Neural crest cell (in vitro differentiated cells): ENCODE results near the gene SORBS1. TPM values are rescaled to one million over a fixed set of nuclear protein-coding genes. Genes with fewer than 3 reads are reported as not detected.

ENCODE experiments used
- DNase-seq: peaks from one replicate; pipeline ENCODE4 v3.0.0; 2021; ENCODE audit warnings: low read depth, mixed read lengths, low spot score
- H3K27ac Mint-ChIP-seq: one replicate; pipeline ENCODE4 v1.8.0; 2021; ENCODE audit warnings: mild to moderate bottlenecking, mixed read lengths; ENCODE audit not compliant: unreplicated experiment
- H3K27me3 Mint-ChIP-seq: 2 replicates; pipeline ENCODE4 v1.8.0; 2021; ENCODE audit warnings: low read depth, mild to moderate bottlenecking, mixed read lengths
- H3K36me3 Mint-ChIP-seq: 2 replicates; pipeline ENCODE4 v1.8.0; 2021; ENCODE audit warnings: low read depth, mild to moderate bottlenecking, mixed read lengths
- H3K4me1 Mint-ChIP-seq: 2 replicates; pipeline ENCODE4 v1.8.0; 2021; ENCODE audit warnings: mixed read lengths
- H3K4me3 Mint-ChIP-seq: one replicate; pipeline ENCODE4 v1.8.0; 2021; ENCODE audit warnings: mild to moderate bottlenecking, mixed read lengths
- H3K9me3 Mint-ChIP-seq: 2 replicates; pipeline ENCODE4 v1.8.0; 2021; ENCODE audit warnings: mixed read lengths
- CTCF ChIP-seq: fragments of 200-600 bp; sonication (generic); conservative IDR thresholded peaks from 2 replicates; pipeline ENCODE4 v1.5.0; 2021; ENCODE audit warnings: antibody characterized with exemption, mild to moderate bottlenecking
- total RNA-seq: library from RNA; stranded (reverse); gene quantifications from 2 replicates; pipeline ENCODE4 v1.2.1, GENCODE V29; 2021

The SORBS1 gene
- total RNA-seq, 1 donor from 2014 or later = 15.3 TPM

DNA sequence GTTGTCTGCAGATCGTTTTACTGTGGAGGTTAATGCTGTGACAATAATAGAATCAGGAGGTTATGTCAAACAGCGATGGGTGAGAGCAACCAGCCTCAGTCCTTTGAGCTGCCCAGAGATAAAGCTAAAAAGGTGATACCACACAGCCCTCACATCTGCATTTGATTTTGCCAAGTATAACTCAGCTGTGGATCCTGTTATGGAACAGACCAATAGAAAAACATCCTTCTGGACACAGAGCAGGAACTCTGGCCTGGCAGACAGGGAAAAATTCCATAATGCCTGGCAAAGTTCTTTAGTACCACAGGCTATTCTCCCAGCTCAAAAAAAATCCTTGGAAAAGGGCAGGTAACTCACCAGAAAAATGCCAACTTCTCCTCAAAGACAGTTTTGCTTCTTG, 183.2 kb downstream of the SORBS1 start:
- H3K27me3 Mint-ChIP-seq = no peaks in the 10 kb centered on the region
- H3K9me3 Mint-ChIP-seq = no peaks in the 10 kb centered on the region
- TF ChIP-seq CTCF = no peak
- peaks cover 30% of the 10 kb centered on the region for H3K4me1 Mint-ChIP-seq
- DNase-seq = no peak
- no peak overlapping the region for H3K27ac Mint-ChIP-seq
- H3K36me3 Mint-ChIP-seq = peaks cover 2% of the 10 kb centered on the region
- no peak overlapping the region for H3K4me3 Mint-ChIP-seq

DNA sequence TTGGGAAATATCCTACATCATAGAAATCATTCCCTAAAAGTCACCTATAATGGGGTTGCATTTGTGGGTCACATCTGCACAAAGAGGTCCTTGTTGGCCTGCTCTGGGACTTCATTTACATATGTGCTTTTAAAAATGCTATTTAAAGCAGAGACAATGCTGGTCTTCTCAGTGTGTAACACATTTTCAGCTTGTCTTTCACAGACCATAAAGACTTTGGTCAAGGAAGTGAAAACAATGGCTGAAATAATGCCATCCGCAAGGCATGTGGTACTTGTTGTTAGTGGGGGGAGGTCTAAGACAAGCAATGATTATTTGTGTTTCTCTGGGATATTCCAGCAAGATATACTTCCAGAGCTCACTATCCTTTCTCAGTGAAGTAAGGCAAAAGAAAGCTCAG, 185.8 kb downstream of the SORBS1 start:
- peaks cover 32% of the 10 kb centered on the region for H3K4me1 Mint-ChIP-seq

GRCh38 chr10:95374597-95375209, 186.5 kb downstream of the SORBS1 start:
- no peak overlapping the region for H3K4me3 Mint-ChIP-seq
- TF ChIP-seq CTCF = peak; percentile 93
- no peaks in the 10 kb centered on the region for H3K27me3 Mint-ChIP-seq
- no peak overlapping the region for H3K27ac Mint-ChIP-seq
- H3K9me3 Mint-ChIP-seq = no peaks in the 10 kb centered on the region
- H3K4me1 Mint-ChIP-seq = peaks cover 32% of the 10 kb centered on the region
- peak; percentile 89 for DNase-seq
- H3K36me3 Mint-ChIP-seq = peaks cover 2% of the 10 kb centered on the region

More for the DNA sequence above, 185.8 kb downstream of the SORBS1 start:
- H3K9me3 Mint-ChIP-seq = no peaks in the 10 kb centered on the region
- H3K36me3 Mint-ChIP-seq = peaks cover 2% of the 10 kb centered on the region
- H3K27ac Mint-ChIP-seq = no peak overlapping the region
- DNase-seq = no peak
- TF ChIP-seq CTCF = no peak
- no peak overlapping the region for H3K4me3 Mint-ChIP-seq
- H3K27me3 Mint-ChIP-seq = no peaks in the 10 kb centered on the region

DNA sequence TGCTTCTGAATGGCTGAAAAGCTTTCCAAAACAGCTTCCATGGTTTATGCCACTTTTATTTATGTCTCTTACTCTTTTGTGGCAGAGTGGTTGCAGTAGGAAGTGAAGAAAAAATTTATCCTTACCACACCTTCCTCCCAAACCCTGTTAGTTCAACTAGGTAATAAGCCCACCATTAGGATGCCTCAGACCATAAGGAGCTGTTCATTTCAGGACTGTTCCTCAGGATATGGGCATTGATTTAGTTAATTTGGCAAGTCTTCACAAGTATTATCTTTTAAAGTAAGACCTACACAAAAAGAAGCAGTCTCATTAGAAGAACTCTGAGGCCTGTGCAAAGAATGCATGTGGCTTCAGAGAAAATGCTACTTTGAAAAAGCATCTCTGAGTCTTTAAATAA, 187.5 kb downstream of the SORBS1 start:
- no peaks in the 10 kb centered on the region for H3K36me3 Mint-ChIP-seq
- H3K9me3 Mint-ChIP-seq = no peaks in the 10 kb centered on the region
- H3K27ac Mint-ChIP-seq = peak overlapping the region; percentile 32
- no peaks in the 10 kb centered on the region for H3K27me3 Mint-ChIP-seq
- peaks cover 32% of the 10 kb centered on the region for H3K4me1 Mint-ChIP-seq
- no peak overlapping the region for H3K4me3 Mint-ChIP-seq
- DNase-seq = no peak
- TF ChIP-seq CTCF = no peak

DNA sequence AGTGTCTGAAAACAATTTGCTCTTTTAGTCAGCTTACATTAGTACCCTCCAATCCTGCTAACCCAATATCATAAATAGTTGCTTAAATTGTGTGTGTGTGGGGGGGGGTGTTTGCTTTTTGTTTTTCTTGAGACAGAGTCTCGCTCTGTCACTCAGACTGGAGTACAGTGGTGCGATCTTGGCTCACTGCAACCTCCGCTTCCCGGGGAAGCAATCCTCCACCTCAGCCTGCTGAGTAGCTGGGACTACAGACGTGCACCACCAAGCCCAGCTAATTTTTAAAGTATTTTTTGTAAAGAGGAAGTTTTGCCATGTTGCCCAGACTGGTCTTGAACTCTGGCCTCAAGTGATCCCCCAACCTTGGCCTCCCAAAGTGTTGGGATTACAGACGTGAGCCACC, 196.8 kb downstream of the SORBS1 start:
- Mint-ChIP-seq H3K36me3 (no peaks in the 10 kb centered on the region), H3K4me1 (peaks cover 17% of the 10 kb centered on the region), H3K4me3 (no peak overlapping the region), H3K27ac (no peak overlapping the region), H3K9me3 (no peaks in the 10 kb centered on the region), H3K27me3 (no peaks in the 10 kb centered on the region)
- DNase-seq = no peak
- no peak for TF ChIP-seq CTCF
